ENCODE measurements around the gene GALNT5.
"Not testable (repeated sequence)": the region's sequence is repeated elsewhere in the genome, so short reads cannot be mapped to it uniquely, and the experiment has no call there.

The GALNT5 gene

DNA sequence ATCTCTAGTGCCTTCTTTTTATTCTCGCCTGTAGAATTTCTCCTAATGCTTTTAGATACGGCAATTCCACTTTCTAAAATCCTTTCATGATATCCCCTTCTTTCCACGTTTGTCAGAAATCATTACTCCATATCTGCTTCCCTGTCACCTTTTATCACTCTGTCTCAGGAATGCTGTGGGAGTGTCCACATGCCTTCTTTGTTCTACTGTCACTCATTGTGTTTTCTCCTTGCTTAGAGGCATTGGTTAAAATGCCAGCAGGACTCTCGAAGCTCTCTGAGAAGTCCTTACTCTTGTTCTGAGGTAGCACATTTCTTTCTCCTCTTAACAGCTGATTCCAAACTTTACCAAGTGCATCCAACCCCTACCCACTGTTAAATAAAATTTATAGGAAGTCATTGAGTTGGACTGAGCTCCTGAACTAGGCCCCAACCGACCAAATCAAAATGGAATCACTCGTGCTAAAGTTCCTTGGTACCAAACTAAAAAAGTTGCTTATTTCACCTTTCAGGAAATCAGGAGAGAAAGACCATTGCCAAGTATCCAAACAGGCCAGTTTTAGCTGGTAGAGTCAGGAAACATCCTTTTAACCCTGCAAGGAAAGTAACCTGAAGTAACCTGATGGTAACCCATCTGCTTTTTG is 10.6 kb upstream of the GALNT5 start:
- DNase-seq (ENCODE audit: low spot score) (peak; percentile 57), FAIRE-seq (no peak)

GRCh38 chr2:157250836-157251235 is 6.7 kb upstream of the GALNT5 start:
- FAIRE-seq (no peak), DNase-seq (ENCODE audit: low spot score) (no peak)

GRCh38 chr2:157251932-157252331 is 5.6 kb upstream of the GALNT5 start:
- no peak for DNase-seq (ENCODE audit: low spot score)
- FAIRE-seq, result no peak

DNA sequence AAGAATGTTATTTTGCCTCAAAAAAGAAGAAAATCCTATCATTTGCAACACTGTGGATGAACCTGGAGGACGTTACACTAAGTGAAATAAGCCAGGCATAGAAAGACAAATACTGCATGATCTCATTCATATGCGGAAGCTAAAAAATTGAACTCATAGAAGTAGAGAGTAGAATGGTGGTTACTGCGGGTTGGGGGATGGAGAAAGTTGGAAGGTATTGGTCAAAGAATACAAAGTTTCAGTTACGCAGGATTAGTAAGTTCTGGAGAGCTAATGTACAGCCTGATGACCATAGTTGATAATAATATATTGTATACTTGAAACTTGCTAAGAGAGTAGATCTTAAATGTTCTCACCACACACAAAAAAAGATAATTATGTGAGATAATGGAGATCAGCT is 5.0 kb upstream of the GALNT5 start:
- no peak for DNase-seq (ENCODE audit: low spot score)
- FAIRE-seq, result no peak

- FAIRE-seq, result no peak
- DNase-seq (ENCODE audit: low spot score), result no peak
Observed at GRCh38 chr2:157254041-157254440, 3.5 kb upstream of the GALNT5 start.

GRCh38 chr2:157255746-157256145 is 1.8 kb upstream of the GALNT5 start:
- FAIRE-seq, result no peak

GRCh38 chr2:157256626-157257025 is 879 bp upstream of the GALNT5 start:
- no peak for FAIRE-seq
- DNase-seq (ENCODE audit: low spot score), result no peak

More at GRCh38 chr2:157255746-157256145, 1.8 kb upstream of the GALNT5 start:
- no peak for DNase-seq (ENCODE audit: low spot score)

DNA sequence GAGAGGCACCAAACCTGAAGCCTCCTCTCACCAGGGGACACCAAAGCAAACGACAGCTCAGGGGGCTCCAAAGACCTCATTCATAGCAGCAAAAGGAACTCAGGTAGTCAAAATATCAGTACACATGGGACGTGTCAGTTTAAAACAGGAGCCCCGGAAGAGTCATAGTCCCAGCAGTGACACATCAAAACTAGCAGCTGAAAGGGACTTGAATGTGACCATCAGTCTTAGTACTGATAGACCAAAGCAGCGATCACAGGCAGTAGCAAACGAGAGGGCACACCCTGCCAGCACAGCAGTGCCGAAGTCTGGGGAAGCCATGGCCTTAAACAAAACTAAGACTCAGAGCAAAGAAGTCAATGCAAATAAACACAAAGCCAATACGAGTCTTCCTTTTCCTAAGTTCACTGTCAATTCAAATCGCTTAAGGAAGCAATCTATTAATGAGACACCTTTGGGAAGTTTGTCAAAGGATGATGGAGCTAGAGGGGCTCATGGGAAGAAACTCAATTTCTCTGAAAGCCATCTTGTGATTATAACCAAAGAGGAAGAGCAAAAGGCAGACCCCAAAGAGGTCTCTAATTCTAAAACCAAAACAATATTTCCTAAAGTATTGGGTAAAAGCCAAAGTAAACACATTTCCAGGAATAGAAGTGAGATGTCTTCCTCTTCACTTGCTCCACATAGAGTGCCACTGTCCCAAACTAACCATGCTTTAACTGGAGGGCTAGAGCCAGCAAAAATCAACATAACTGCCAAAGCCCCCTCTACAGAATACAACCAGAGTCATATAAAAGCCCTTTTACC is 1.2 kb downstream of the GALNT5 start:
- DNase-seq (ENCODE audit: low spot score) (no peak), FAIRE-seq (no peak)

DNA sequence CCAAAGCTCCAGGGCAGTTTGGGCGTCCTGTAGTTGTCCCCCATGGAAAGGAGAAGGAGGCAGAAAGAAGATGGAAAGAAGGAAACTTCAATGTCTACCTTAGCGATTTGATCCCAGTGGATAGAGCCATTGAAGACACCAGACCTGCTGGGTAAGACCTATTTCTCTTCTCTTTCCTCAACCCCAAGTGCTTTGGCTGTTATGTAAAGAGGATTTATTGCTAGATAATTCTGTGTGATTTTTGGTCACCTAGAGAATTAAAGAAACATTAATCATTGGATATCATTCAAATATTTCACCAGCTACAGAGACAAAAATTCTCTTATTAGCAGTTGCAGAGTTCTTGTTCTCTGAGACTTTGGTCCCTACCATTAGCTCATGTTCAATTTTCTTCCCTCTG is 1.9 kb downstream of the GALNT5 start:
- no peak for DNase-seq (ENCODE audit: low spot score)
- no peak for FAIRE-seq

DNA sequence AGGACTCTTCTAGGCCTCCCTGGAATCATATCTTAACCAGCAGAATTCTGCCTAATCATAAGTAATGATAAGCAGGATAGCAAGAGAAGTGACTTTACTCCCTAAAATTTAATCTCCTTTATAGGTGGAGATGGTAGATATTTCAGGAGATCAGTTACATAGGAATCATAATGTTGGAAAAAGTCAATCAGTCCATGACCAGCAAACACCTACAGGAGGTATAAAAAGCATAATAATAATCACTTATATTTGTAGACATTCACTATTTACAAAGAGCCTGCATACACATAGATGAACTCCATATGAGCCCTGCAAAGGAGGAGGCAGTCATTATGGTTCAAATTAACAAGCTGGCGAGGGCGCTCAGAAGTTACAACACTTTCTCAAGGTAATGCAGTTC is 2.5 kb downstream of the GALNT5 start:
- DNase-seq (ENCODE audit: low spot score) (no peak), FAIRE-seq (no peak)

DNA sequence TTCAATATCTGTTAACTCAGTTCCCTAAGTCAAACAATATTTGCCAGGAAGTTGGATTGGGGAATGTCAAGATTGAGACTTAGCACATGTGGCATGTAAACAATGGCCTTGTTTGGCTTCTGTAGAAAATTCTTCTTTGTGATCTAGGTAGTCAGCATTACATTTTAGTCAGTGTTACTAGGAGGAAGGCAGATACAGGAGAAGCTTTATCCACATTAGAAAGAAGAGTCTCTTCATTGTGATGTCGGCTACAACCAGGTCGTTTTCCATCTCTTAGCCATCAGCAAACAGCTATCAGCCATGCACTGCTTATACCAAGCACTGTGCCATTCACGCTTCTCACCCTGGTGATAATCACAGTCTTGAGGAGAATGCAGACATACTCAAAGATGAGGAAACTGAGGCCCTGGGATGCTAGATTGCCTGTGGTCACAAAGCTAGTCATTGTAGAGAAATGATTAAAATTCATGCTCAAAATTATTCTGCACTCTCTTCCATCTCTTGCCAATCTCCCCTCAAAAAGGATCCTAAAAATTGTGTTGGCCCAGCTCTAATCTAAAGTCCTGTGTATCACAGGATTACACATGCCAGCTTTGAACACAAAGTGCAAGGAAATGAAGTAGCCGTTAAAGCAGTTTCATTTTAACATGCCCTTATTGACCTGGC is 3.2 kb downstream of the GALNT5 start:
- no peak for FAIRE-seq

GRCh38 chr2:157261199-157261782 is 3.8 kb downstream of the GALNT5 start:
- DNase-seq (ENCODE audit: low spot score) (peak; percentile 75), FAIRE-seq (no peak)

More for the DNA sequence above, 3.2 kb downstream of the GALNT5 start:
- no peak for DNase-seq (ENCODE audit: low spot score)

GRCh38 chr2:157262248-157262647 is 4.7 kb downstream of the GALNT5 start:
- no peak for DNase-seq (ENCODE audit: low spot score)
- no peak for FAIRE-seq

DNA sequence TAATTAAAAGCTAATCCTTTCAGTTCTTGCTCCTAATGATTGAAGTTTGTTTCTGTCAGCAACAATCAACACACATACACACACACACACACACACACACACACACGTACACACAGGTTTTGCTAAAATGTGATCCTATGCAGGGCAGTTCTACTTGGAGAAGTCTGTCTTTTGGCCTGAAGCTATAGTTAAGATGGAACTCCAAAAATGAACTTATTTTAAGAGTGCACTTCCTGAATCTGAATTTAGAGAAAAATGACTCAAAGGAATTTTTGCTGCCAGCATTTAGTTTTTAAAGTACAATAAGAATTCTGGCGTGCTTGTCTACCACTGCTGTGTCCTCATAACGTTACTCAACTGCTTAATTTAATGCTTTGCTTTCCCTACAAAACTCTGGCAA is 6.6 kb downstream of the GALNT5 start:
- DNase-seq (ENCODE audit: low spot score) (no peak), FAIRE-seq (no peak)

DNA sequence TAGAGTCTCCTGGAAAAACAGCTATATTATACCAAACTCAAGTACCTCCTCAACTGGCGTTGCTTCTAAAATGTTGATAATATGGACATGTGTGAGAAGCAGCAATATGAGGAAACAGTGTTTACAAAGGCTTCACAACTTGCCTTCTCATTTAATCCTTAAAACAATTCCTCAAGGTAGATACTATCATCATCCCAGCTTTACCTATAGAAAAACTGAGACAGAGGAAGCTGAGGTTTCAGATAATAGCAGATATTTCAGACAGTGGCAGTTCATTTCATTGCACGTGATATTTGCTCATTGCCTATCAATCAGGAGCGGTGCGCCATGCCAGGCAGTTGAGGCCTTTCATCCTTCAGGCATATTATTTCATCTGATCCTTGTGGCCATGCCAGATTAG is 8.3 kb downstream of the GALNT5 start:
- no peak for FAIRE-seq
- no peak for DNase-seq (ENCODE audit: low spot score)

GRCh38 chr2:157267476-157267875 is 10.0 kb downstream of the GALNT5 start:
- FAIRE-seq (no peak), DNase-seq (ENCODE audit: low spot score) (no peak)

DNA sequence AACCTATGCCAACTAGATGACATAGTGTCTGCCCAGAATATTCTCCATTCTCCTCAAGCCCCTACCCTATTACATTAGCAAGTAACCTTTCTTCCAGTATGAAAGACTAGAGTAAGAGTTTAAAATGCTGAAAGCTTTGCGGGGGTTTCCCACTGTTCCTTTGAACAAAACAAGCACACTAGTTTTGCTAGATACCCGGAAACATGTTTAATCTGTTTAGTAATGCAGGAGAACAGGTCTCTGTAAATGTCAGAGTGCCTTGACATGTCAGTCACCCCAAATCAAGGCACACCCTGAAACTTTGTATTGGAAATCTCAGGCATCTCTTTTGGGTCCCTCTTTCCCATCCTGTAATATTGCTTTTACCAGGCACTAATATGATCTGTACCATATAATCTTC is 11.6 kb downstream of the GALNT5 start:
- no peak for FAIRE-seq
- no peak for DNase-seq (ENCODE audit: low spot score)

GRCh38 chr2:157269922-157270321 is 12.4 kb downstream of the GALNT5 start:
- DNase-seq (ENCODE audit: low spot score) (no peak), FAIRE-seq (no peak)

DNA sequence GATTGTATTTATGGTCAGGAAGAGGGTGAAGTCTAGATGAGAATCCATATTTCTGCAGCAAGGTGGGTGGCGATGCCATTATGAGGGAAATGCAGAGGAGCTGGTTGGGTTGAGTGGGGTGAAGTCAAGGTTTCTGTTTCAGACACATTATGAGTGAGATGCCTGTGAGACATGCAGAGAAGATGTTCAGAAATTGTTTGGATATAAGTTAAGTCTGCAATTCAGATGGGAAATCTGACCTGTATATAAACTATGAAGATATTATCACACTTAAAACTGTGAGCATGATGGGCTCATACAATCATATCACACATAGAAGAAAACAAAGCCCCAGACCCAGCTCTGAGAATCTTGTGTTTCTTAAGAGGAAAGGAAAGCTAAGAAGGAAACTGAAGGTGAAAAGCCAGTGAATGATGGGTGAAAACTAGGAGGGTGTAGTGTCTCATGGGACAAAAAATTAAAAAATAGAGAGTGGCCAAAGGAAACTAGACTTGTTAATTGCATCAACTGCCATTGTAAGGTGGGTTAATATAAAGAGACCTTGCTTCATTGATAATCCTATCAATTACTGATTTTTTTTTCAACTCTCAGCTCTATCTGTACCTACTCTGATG is 14.2 kb downstream of the GALNT5 start:
- FAIRE-seq, result no peak
- DNase-seq (ENCODE audit: low spot score), result no peak

DNA sequence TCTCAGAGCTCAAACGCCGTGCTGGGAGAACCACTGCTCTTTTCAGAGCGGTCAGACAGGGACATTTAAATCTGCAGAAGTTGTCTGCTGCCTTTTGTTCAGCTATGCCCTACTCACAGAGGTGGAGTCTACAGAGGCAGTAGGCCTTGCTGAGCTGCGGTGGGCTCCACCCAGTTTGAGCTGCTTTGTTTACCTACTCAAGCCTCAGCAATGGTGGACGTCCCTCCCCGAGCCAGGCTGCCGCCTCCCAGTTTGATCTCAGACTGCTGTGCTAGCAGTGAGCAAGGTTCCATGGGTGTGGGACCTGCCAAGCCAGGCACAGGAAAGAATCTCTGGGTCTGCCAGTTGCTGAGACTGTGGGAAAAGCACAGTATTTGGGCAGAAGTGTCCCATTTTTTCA is 21.8 kb downstream of the GALNT5 start:
- DNase-seq (ENCODE audit: low spot score); FAIRE-seq: not testable (repeated sequence)

GRCh38 chr2:157281316-157281715 is 23.8 kb downstream of the GALNT5 start:
- no peak for FAIRE-seq
- DNase-seq (ENCODE audit: low spot score), result no peak

DNA sequence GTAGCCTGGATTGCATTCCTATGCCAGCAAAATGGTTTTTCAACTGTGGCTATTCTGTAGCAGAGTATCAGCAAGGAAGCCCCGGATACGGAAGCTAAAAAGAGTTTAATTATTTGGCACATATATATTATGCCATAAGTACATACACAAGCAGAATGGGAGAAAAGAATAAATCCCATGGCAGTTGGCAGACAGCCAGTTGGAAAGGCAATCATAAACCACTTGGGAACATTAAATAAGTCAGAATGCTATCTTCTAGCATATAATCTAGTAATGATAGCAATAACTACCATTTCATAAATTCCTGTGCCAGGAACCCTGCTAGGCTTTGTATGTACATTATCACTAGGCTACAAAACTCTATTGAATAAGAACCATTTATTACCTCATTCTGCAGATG is 26.0 kb downstream of the GALNT5 start:
- DNase-seq (ENCODE audit: low spot score) (no peak), FAIRE-seq (no peak)

Data from urothelium cell line (cell line).